ENCODE measurements around the gene HLF.

DNA sequence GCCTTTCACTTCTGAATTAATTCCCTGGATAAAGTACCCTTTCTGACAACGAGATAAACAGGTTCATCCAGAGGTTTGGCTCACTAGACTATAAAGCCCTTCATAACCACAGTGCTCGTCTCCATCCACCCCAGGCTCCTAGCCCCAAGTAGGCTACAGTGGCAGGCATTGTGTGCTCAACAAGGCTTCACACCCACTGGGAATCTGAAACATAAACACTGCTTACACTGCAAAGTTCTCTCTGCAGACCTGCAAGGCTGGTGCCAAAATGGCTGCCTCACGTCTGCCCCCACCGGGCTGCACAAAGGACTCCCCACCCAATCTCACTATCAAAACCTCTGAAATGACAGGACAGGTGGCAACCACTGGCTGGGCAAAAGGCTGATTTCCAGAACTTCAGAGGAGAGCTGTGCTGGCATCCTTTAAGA is 5.1 kb upstream of the HLF start:
- TF ChIP-seq, protein P1, sequence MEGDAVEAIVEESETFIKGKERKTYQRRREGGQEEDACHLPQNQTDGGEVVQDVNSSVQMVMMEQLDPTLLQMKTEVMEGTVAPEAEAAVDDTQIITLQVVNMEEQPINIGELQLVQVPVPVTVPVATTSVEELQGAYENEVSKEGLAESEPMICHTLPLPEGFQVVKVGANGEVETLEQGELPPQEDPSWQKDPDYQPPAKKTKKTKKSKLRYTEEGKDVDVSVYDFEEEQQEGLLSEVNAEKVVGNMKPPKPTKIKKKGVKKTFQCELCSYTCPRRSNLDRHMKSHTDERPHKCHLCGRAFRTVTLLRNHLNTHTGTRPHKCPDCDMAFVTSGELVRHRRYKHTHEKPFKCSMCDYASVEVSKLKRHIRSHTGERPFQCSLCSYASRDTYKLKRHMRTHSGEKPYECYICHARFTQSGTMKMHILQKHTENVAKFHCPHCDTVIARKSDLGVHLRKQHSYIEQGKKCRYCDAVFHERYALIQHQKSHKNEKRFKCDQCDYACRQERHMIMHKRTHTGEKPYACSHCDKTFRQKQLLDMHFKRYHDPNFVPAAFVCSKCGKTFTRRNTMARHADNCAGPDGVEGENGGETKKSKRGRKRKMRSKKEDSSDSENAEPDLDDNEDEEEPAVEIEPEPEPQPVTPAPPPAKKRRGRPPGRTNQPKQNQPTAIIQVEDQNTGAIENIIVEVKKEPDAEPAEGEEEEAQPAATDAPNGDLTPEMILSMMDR (IDR thresholded peaks at IDR 0.05) = no peak
- TF ChIP-seq EZH2 (IDR thresholded peaks at IDR 0.05; ENCODE audit: borderline replicate concordance, insufficient read depth, low read depth, low read length, poor library complexity, severe bottlenecking) = no peak
